ENCODE data around the gene PLG.
"Not testable (repeated sequence)": the region's sequence is repeated elsewhere in the genome, so short reads cannot be mapped to it uniquely, and the experiment has no call there.

Gene PLG

DNA sequence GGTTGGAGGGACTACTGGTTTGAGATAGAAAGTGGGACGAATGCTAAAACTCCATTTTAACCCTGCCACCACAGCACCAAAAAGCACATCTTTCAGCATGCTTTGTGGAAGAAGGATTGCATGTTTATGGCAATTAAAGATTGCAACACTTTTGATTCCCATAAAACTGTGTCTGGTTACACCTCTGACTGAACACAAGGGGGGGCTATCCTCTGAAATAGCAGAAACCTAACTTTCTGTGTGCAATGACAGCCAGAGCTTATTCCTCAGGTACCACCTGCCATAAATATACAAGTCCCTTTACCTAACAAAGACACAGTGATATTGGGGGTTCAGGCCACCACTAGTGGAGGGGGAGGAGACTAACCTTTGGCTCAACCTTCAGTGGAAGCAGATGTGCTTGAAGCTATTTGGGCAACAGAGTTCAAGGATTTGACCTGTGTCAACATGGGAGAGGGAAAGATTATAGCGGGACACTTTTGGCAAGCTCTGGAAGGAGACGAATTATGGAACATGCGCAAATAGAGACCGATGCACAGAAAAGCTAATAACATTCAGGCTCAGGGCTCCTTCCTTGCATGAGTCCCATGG is 9.6 kb upstream of the PLG start:
- Histone ChIP-seq H3K79me1 (ENCODE audit: low read depth, low read length) (no peaks in the 10 kb centered on the region), H3K4me1 (ENCODE audit: control insufficient read depth in 2 of 2, insufficient read depth in 1 of 2, low read depth in 1 of 2, low read length in 2 of 2) (no peaks in the 10 kb centered on the region), H3K9ac (ENCODE audit: low read depth, low read length, poor library complexity) (no peak overlapping the region), H2AFZ (ENCODE audit: low read length) (no peak overlapping the region), H3K27me3 (ENCODE audit: control insufficient read depth in 3 of 3, insufficient read depth in 3 of 3, low read depth in 1 of 3, low read length in 3 of 3) (peaks cover 0 to 3% (median 0%) of the 10 kb centered on the region in 3 experiments), H3K18ac (ENCODE audit: low read length) (no peak overlapping the region), H2BK5ac (ENCODE audit: low read length) (no peak overlapping the region), H3K36me3 (replicated peaks in 1 of 2; ENCODE audit: control insufficient read depth in 2 of 2, insufficient read depth in 2 of 2, low read length in 2 of 2) (no peaks in the 10 kb centered on the region), H3K4me2 (ENCODE audit: insufficient read depth, low read length, poor library complexity, severe bottlenecking) (no peak overlapping the region), H3K23ac (ENCODE audit: low read depth, low read length, poor library complexity) (no peak overlapping the region), H3K27ac (replicated peaks; ENCODE audit: low read length) (no peak overlapping the region), H2AK5ac (ENCODE audit: low read depth, low read length) (no peak overlapping the region), H4K8ac (ENCODE audit: low read depth, low read length) (no peak overlapping the region), H4K91ac (ENCODE audit: low read depth, low read length, poor library complexity) (no peak overlapping the region), H3K14ac (ENCODE audit: low read length) (no peak overlapping the region), H3K4ac (ENCODE audit: low read length) (no peak overlapping the region), H2BK15ac (ENCODE audit: low read length) (no peak overlapping the region), H3K4me3 (ENCODE audit: low read length in 2 of 2) (no peak overlapping the region), H3K9me3 (replicated peaks in 1 of 2; ENCODE audit: control insufficient read depth in 2 of 2, insufficient read depth in 1 of 2, low read depth in 1 of 2, low read length in 2 of 2) (peaks cover 0 to 2% of the 10 kb centered on the region in 2 donors), H2BK120ac (ENCODE audit: low read depth, low read length) (no peak overlapping the region), H2BK12ac (ENCODE audit: low read length) (no peak overlapping the region)
- DNase-seq (ENCODE audit: low spot score): no peak
- WGBS, 2 donors (ENCODE audit: extremely low coverage in 2 of 2, insufficient read length in 2 of 2, insufficient replicate concordance in 1 of 2): no CpG with 5 or more reads among the region's 5 CpGs

DNA sequence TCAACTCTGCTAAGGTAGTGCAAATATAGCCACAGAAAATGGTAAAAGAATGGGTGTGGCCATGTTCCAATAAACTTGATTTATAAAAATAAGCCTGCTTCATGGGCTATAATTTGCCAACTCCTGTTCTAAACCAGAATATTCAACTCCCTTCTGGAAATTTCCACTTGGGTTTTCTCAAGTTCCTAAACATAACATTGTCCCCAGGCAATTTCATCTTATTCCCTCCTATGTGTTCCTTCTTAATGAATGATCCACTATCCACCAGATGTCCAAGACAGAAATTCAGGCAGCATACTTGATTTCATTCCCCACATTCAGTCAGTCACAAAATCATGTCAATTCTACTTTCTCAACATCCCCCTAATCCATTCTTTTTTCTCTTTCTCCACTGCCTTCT is 7.0 kb upstream of the PLG start:
- not testable (repeated sequence) for H3K4me2 ChIP-seq (ENCODE audit: insufficient read depth, low read length, poor library complexity, severe bottlenecking)

GRCh38 chr6:160695622-160696021 is 6.4 kb upstream of the PLG start:
- not testable (repeated sequence) for H3K23ac ChIP-seq (ENCODE audit: low read depth, low read length, poor library complexity); H4K8ac ChIP-seq (ENCODE audit: low read depth, low read length); H3K4me1 ChIP-seq (ENCODE audit: control insufficient read depth in 2 of 2, insufficient read depth in 1 of 2, low read depth in 1 of 2, low read length in 2 of 2); DNase-seq (ENCODE audit: low spot score); H3K14ac ChIP-seq (ENCODE audit: low read length); H3K18ac ChIP-seq (ENCODE audit: low read length); H3K79me1 ChIP-seq (ENCODE audit: low read depth, low read length); H3K9ac ChIP-seq (ENCODE audit: low read depth, low read length, poor library complexity); H2AK5ac ChIP-seq (ENCODE audit: low read depth, low read length); H2BK15ac ChIP-seq (ENCODE audit: low read length); H2BK5ac ChIP-seq (ENCODE audit: low read length); H3K4me2 ChIP-seq (ENCODE audit: insufficient read depth, low read length, poor library complexity, severe bottlenecking); H3K4me3 ChIP-seq (ENCODE audit: low read length in 2 of 2); H2AFZ ChIP-seq (ENCODE audit: low read length); H3K9me3 ChIP-seq (replicated peaks in 1 of 2; ENCODE audit: control insufficient read depth in 2 of 2, insufficient read depth in 1 of 2, low read depth in 1 of 2, low read length in 2 of 2); H2BK120ac ChIP-seq (ENCODE audit: low read depth, low read length); H2BK12ac ChIP-seq (ENCODE audit: low read length); H3K4ac ChIP-seq (ENCODE audit: low read length); H3K27me3 ChIP-seq (ENCODE audit: control insufficient read depth in 3 of 3, insufficient read depth in 3 of 3, low read depth in 1 of 3, low read length in 3 of 3); H3K27ac ChIP-seq (replicated peaks; ENCODE audit: low read length); H3K36me3 ChIP-seq (replicated peaks in 1 of 2; ENCODE audit: control insufficient read depth in 2 of 2, insufficient read depth in 2 of 2, low read length in 2 of 2); H4K91ac ChIP-seq (ENCODE audit: low read depth, low read length, poor library complexity)
- WGBS, 2 donors (ENCODE audit: extremely low coverage in 2 of 2, insufficient read length in 2 of 2, insufficient replicate concordance in 1 of 2): no CpG with 5 or more reads among the region's 2 CpGs

More for the DNA sequence above, 7.0 kb upstream of the PLG start:
- H3K4me1 ChIP-seq (ENCODE audit: control insufficient read depth in 2 of 2, insufficient read depth in 1 of 2, low read depth in 1 of 2, low read length in 2 of 2); H3K23ac ChIP-seq (ENCODE audit: low read depth, low read length, poor library complexity); H3K27me3 ChIP-seq (ENCODE audit: control insufficient read depth in 3 of 3, insufficient read depth in 3 of 3, low read depth in 1 of 3, low read length in 3 of 3); H2BK120ac ChIP-seq (ENCODE audit: low read depth, low read length); H2BK12ac ChIP-seq (ENCODE audit: low read length); H4K91ac ChIP-seq (ENCODE audit: low read depth, low read length, poor library complexity); H3K9me3 ChIP-seq (replicated peaks in 1 of 2; ENCODE audit: control insufficient read depth in 2 of 2, insufficient read depth in 1 of 2, low read depth in 1 of 2, low read length in 2 of 2); H3K36me3 ChIP-seq (replicated peaks in 1 of 2; ENCODE audit: control insufficient read depth in 2 of 2, insufficient read depth in 2 of 2, low read length in 2 of 2); H3K27ac ChIP-seq (replicated peaks; ENCODE audit: low read length); H2BK15ac ChIP-seq (ENCODE audit: low read length); H3K79me1 ChIP-seq (ENCODE audit: low read depth, low read length); H4K8ac ChIP-seq (ENCODE audit: low read depth, low read length); H2BK5ac ChIP-seq (ENCODE audit: low read length); H3K4ac ChIP-seq (ENCODE audit: low read length); DNase-seq (ENCODE audit: low spot score); H3K18ac ChIP-seq (ENCODE audit: low read length); H3K4me3 ChIP-seq (ENCODE audit: low read length in 2 of 2); H2AK5ac ChIP-seq (ENCODE audit: low read depth, low read length); H3K9ac ChIP-seq (ENCODE audit: low read depth, low read length, poor library complexity); H3K14ac ChIP-seq (ENCODE audit: low read length); H2AFZ ChIP-seq (ENCODE audit: low read length): not testable (repeated sequence)

GRCh38 chr6:160696884-160697283 is 5.2 kb upstream of the PLG start:
- H3K4me3 ChIP-seq (ENCODE audit: low read length in 2 of 2); H2AFZ ChIP-seq (ENCODE audit: low read length); H3K79me1 ChIP-seq (ENCODE audit: low read depth, low read length); H2BK120ac ChIP-seq (ENCODE audit: low read depth, low read length); H2BK15ac ChIP-seq (ENCODE audit: low read length); H4K91ac ChIP-seq (ENCODE audit: low read depth, low read length, poor library complexity); H3K27ac ChIP-seq (replicated peaks; ENCODE audit: low read length); H2BK12ac ChIP-seq (ENCODE audit: low read length); H3K4ac ChIP-seq (ENCODE audit: low read length); H3K4me2 ChIP-seq (ENCODE audit: insufficient read depth, low read length, poor library complexity, severe bottlenecking); H3K9me3 ChIP-seq (replicated peaks in 1 of 2; ENCODE audit: control insufficient read depth in 2 of 2, insufficient read depth in 1 of 2, low read depth in 1 of 2, low read length in 2 of 2); H4K8ac ChIP-seq (ENCODE audit: low read depth, low read length); H3K27me3 ChIP-seq (ENCODE audit: control insufficient read depth in 3 of 3, insufficient read depth in 3 of 3, low read depth in 1 of 3, low read length in 3 of 3); H3K18ac ChIP-seq (ENCODE audit: low read length); H3K9ac ChIP-seq (ENCODE audit: low read depth, low read length, poor library complexity); H3K36me3 ChIP-seq (replicated peaks in 1 of 2; ENCODE audit: control insufficient read depth in 2 of 2, insufficient read depth in 2 of 2, low read length in 2 of 2); H3K14ac ChIP-seq (ENCODE audit: low read length); H3K23ac ChIP-seq (ENCODE audit: low read depth, low read length, poor library complexity); DNase-seq (ENCODE audit: low spot score); H2AK5ac ChIP-seq (ENCODE audit: low read depth, low read length); H3K4me1 ChIP-seq (ENCODE audit: control insufficient read depth in 2 of 2, insufficient read depth in 1 of 2, low read depth in 1 of 2, low read length in 2 of 2); H2BK5ac ChIP-seq (ENCODE audit: low read length): not testable (repeated sequence)
- WGBS, 2 donors (ENCODE audit: extremely low coverage in 2 of 2, insufficient read length in 2 of 2, insufficient replicate concordance in 1 of 2): no CpG with 5 or more reads among the region's 3 CpGs

Data from neuronal stem cell (in vitro differentiated cells).